Ishikawa (cell line): ENCODE results near the gene FRAS1.

ENCODE experiments used
- CEBPB ChIP-seq: IDR thresholded peaks from 2 replicates; pipeline ENCODE4 v1.6.1; 2012
- CREB1 ChIP-seq: IDR thresholded peaks from 2 replicates; pipeline ENCODE4 v1.6.1; 2012; ENCODE audit warnings: low read depth
- EGR1 ChIP-seq: IDR thresholded peaks from 2 replicates; pipeline ENCODE4 v1.6.1; 2012
- EP300 ChIP-seq: IDR thresholded peaks from 2 replicates; pipeline ENCODE4 v1.6.1; 2012; ENCODE audit warnings: borderline replicate concordance
- FOXM1 ChIP-seq: IDR thresholded peaks from 2 replicates; pipeline ENCODE4 v1.6.1; 2012; ENCODE audit warnings: low read depth, borderline replicate concordance
- NFIC ChIP-seq: IDR thresholded peaks from 2 replicates; pipeline ENCODE4 v1.6.1; 2012
- RAD21 ChIP-seq: IDR thresholded peaks from 2 replicates; pipeline ENCODE4 v1.6.1; 2012; ENCODE audit warnings: low read depth
- TAF1 ChIP-seq: IDR thresholded peaks from 2 replicates; pipeline ENCODE4 v1.6.1; 2012; ENCODE audit warnings: low read depth, mild to moderate bottlenecking
- TCF12 ChIP-seq: IDR thresholded peaks from 2 replicates; pipeline ENCODE4 v1.6.1; 2012; ENCODE audit warnings: low read depth
- TEAD4 ChIP-seq: IDR thresholded peaks from 2 replicates; pipeline ENCODE4 v1.6.1; 2012
- YY1 ChIP-seq: IDR thresholded peaks from 2 replicates; pipeline ENCODE4 v1.6.1; 2012; ENCODE audit warnings: low read depth
- ZBTB7A ChIP-seq: IDR thresholded peaks from 2 replicates; pipeline ENCODE4 v1.6.1; 2012; ENCODE audit warnings: low read depth
- TF ChIP-seq, protein P1 (sequence below): IDR thresholded peaks from 2 replicates; pipeline ENCODE4 v1.6.1; 2012
- TF ChIP-seq, protein P2 (sequence below): IDR thresholded peaks from 2 replicates; pipeline ENCODE4 v1.6.1; 2012; ENCODE audit warnings: low read depth, mild to moderate bottlenecking
- TF ChIP-seq, protein P3 (sequence below): IDR thresholded peaks from 2 replicates; pipeline ENCODE4 v1.6.1; 2012

FRAS1 gene

GRCh38 chr4:78423790-78424189 lies 366.7 kb downstream of the FRAS1 start:
- TF ChIP-seq FOXM1 (no peak), EGR1 (no peak), ZBTB7A (no peak), RAD21 (no peak), CREB1 (no peak), TAF1 (no peak)
- TF ChIP-seq, protein P1, sequence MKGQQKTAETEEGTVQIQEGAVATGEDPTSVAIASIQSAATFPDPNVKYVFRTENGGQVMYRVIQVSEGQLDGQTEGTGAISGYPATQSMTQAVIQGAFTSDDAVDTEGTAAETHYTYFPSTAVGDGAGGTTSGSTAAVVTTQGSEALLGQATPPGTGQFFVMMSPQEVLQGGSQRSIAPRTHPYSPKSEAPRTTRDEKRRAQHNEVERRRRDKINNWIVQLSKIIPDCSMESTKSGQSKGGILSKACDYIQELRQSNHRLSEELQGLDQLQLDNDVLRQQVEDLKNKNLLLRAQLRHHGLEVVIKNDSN = no peak
- TF ChIP-seq, protein P2, sequence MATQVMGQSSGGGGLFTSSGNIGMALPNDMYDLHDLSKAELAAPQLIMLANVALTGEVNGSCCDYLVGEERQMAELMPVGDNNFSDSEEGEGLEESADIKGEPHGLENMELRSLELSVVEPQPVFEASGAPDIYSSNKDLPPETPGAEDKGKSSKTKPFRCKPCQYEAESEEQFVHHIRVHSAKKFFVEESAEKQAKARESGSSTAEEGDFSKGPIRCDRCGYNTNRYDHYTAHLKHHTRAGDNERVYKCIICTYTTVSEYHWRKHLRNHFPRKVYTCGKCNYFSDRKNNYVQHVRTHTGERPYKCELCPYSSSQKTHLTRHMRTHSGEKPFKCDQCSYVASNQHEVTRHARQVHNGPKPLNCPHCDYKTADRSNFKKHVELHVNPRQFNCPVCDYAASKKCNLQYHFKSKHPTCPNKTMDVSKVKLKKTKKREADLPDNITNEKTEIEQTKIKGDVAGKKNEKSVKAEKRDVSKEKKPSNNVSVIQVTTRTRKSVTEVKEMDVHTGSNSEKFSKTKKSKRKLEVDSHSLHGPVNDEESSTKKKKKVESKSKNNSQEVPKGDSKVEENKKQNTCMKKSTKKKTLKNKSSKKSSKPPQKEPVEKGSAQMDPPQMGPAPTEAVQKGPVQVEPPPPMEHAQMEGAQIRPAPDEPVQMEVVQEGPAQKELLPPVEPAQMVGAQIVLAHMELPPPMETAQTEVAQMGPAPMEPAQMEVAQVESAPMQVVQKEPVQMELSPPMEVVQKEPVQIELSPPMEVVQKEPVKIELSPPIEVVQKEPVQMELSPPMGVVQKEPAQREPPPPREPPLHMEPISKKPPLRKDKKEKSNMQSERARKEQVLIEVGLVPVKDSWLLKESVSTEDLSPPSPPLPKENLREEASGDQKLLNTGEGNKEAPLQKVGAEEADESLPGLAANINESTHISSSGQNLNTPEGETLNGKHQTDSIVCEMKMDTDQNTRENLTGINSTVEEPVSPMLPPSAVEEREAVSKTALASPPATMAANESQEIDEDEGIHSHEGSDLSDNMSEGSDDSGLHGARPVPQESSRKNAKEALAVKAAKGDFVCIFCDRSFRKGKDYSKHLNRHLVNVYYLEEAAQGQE = no peak

GRCh38 chr4:78424461-78424860 lies 367.3 kb downstream of the FRAS1 start:
- no peak for TF ChIP-seq FOXM1

DNA sequence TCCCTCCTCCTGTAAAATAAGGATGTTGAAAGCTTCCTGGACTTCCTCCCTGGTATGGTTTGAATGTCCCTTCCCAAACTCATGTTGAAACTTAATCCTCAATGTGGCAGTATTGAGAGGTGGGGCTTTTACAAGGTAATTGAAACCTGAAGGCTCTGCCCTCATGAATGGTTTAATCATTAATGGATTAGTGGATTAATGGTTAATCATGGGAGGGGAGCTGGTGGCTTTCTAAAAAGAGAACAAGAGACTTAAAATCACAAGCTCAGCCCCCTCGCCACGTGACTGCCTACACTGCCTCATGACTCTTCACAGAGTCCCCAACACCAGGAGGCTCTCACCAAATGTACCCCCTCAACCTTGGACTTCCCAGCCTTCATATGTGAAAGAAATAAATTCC lies 369.8 kb downstream of the FRAS1 start:
- no peak for TF ChIP-seq TCF12
- no peak for TF ChIP-seq CEBPB
- TF ChIP-seq, protein P1 = no peak
- TF ChIP-seq RAD21 = no peak
- no peak for TF ChIP-seq ZBTB7A

DNA sequence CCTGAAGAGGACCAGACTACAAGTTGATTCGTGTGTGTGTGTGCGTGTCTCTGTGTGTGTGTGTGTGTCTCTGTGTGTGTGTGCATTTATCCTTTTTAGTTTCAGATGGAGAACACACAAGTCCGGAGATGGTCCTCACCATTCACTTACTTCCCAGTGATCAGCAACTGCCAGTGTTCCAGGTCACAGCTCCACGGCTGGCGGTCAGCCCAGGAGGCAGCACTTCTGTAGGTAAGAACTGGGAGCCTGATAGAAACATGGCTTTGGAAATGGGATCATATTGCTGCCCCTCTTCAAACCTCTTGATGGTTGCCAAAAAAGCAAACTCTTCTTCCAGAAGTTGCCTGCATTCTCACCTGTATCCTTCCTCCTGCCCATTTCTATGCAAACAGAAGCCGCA lies 371.9 kb downstream of the FRAS1 start:
- TF ChIP-seq, protein P2 = no peak
- no peak for TF ChIP-seq CREB1
- no peak for TF ChIP-seq TEAD4
- no peak for TF ChIP-seq FOXM1
- no peak for TF ChIP-seq CEBPB
- TF ChIP-seq, protein P1 = no peak
- TF ChIP-seq ZBTB7A = no peak
- no peak for TF ChIP-seq NFIC
- TF ChIP-seq TCF12 = no peak

GRCh38 chr4:78432896-78433295 lies 375.8 kb downstream of the FRAS1 start:
- no peak for TF ChIP-seq EP300
- TF ChIP-seq, protein P2 = no peak
- no peak for TF ChIP-seq CREB1
- TF ChIP-seq NFIC = no peak
- no peak for TF ChIP-seq RAD21
- no peak for TF ChIP-seq TCF12
- no peak for TF ChIP-seq EGR1
- TF ChIP-seq TEAD4 = no peak
- TF ChIP-seq CEBPB = no peak
- TF ChIP-seq, protein P3, sequence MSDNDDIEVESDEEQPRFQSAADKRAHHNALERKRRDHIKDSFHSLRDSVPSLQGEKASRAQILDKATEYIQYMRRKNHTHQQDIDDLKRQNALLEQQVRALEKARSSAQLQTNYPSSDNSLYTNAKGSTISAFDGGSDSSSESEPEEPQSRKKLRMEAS = no peak
- TF ChIP-seq FOXM1 = no peak
- no peak for TF ChIP-seq YY1
- no peak for TF ChIP-seq TAF1
